ENCODE measurements around the gene GNAT2.
A peak's percentile ranks its signal among the peaks of the same experiment; 100 is the strongest.

Gene GNAT2

GRCh38 chr1:109655615-109656519, 36.5 kb upstream of the GNAT2 start, which contains the start of gene GSTM4:
Gene GSTM4, plus strand, starts transcription at chr1:109656099. Its CDS starts 291 bp downstream, at chr1:109656390.
- TF ChIP-seq JUND (IDR thresholded peaks at IDR 0.05; ENCODE audit: low read depth): no peak
- DNase-seq (ENCODE audit: low read depth in 1 of 2, low spot score in 1 of 2): peak; percentile 62 to 72
- in situ Hi-C loops (cut with HindIII; ENCODE audit: low pct_unique_long_range_greater_than_20kb, low sequenced_read_pairs): no loop called here

DNA sequence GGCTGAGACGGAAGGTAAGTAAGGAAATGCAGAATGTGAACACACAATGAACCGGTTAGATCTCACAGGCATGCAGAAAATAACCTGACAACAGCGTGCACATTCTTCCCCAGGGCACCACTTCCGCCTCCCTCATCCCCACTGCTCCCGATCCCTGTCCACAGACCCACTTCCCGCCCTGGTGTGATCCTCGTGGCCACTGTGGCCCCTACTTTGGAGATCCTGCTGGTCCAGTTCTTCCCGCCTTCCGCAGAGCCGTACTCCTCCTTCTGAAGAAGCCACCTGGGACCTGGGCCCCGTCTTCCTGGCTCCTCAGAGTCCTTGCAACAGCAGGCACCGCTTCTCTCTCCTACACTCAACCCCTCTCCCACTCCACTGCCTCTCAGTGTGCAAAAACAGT, 35.1 kb upstream of the GNAT2 start:
- TF ChIP-seq JUND (IDR thresholded peaks at IDR 0.05; ENCODE audit: low read depth): no peak
- in situ Hi-C loops (cut with HindIII; ENCODE audit: low pct_unique_long_range_greater_than_20kb, low sequenced_read_pairs): no loop called here
- DNase-seq (ENCODE audit: low read depth in 1 of 2, low spot score in 1 of 2): no peak

DNA sequence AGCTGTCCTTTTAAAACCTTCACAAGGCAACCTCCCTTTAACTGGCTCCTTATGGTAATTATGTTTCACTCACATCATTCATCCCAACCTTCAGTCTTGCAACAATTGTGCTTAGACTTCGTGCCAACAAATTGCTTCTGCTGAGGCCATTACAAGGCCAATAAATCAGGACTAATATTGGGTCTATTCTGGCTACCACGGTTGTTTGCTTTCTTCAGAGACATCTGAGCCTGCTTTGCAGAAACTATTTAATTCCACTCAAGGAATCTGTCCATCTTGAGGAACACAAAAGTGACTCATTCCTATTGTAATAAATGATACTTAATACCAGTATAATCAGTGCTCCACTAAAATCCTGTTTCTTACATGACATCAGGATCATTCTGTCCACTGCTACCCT, 33.9 kb upstream of the GNAT2 start:
- DNase-seq (ENCODE audit: low read depth in 1 of 2, low spot score in 1 of 2): no peak
- TF ChIP-seq JUND (IDR thresholded peaks at IDR 0.05; ENCODE audit: low read depth): no peak
- in situ Hi-C loops (cut with HindIII; ENCODE audit: low pct_unique_long_range_greater_than_20kb, low sequenced_read_pairs): no loop called here

- in situ Hi-C loops (cut with HindIII; ENCODE audit: low pct_unique_long_range_greater_than_20kb, low sequenced_read_pairs): no loop called here
- DNase-seq (ENCODE audit: low read depth in 1 of 2, low spot score in 1 of 2): no peak
- TF ChIP-seq JUND (IDR thresholded peaks at IDR 0.05; ENCODE audit: low read depth): no peak
Measured at GRCh38 chr1:109652402-109652801, 33.0 kb upstream of the GNAT2 start.

- in situ Hi-C loops (cut with HindIII; ENCODE audit: low pct_unique_long_range_greater_than_20kb, low sequenced_read_pairs): no loop called here
- no peak for TF ChIP-seq JUND (IDR thresholded peaks at IDR 0.05; ENCODE audit: low read depth)
- DNase-seq (ENCODE audit: low read depth in 1 of 2, low spot score in 1 of 2): no peak
Measured at GRCh38 chr1:109650609-109651008, 31.2 kb upstream of the GNAT2 start.

- TF ChIP-seq JUND (IDR thresholded peaks at IDR 0.05; ENCODE audit: low read depth): no peak
- in situ Hi-C loops (cut with HindIII; ENCODE audit: low pct_unique_long_range_greater_than_20kb, low sequenced_read_pairs): no loop called here
- peak in 1 of 2 experiments; percentile 35 for DNase-seq (ENCODE audit: low read depth in 1 of 2, low spot score in 1 of 2)
Measured at GRCh38 chr1:109649491-109649914, 30.1 kb upstream of the GNAT2 start.

DNA sequence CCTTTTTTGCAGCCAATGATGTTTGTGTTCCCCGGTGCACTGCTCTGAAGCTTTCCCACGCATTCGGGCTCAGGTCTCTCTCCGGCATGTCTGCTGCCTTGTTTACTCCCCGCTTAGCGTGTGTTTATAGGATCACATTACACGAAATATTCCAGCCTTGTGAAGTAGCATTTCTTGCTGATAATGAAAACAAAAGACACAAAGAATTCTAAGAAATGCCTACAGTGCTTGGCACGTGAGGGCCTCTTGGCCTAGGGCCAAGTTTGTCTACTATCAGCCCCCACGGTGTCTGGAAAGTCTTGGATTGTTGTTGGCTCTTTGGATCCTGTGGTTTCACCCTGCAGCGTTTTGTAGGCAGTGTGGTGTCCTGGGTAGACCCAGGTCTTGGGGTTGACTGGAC, 25.3 kb upstream of the GNAT2 start:
- no peak for TF ChIP-seq JUND (IDR thresholded peaks at IDR 0.05; ENCODE audit: low read depth)
- DNase-seq (ENCODE audit: low read depth in 1 of 2, low spot score in 1 of 2): no peak
- in situ Hi-C loops (cut with HindIII; ENCODE audit: low pct_unique_long_range_greater_than_20kb, low sequenced_read_pairs): no loop called here

GRCh38 chr1:109643385-109644230, 24.2 kb upstream of the GNAT2 start:
- in situ Hi-C loops (cut with HindIII; ENCODE audit: low pct_unique_long_range_greater_than_20kb, low sequenced_read_pairs): no loop called here
- peak in 1 of 2 experiments; percentile 77 for DNase-seq (ENCODE audit: low read depth in 1 of 2, low spot score in 1 of 2)
- no peak for TF ChIP-seq JUND (IDR thresholded peaks at IDR 0.05; ENCODE audit: low read depth)

DNA sequence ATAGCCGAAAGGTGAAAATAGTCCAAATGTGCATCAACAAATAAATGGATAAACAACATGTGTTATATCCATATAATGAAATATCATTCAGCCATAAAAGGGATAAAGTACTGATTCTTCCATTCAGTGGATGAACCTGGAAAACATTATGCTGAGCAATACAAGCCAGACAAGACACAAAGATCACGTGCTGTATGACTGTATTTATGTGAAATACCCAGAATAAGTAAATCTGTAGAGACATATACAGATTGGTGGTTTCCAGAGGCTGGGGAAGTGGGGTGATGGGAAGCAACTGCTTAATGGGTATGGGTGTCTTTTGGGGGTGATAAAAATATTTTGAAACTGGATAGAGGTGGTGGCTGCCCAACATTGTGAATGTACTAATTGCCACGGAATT, 23.2 kb upstream of the GNAT2 start:
- DNase-seq (ENCODE audit: low read depth in 1 of 2, low spot score in 1 of 2): no peak
- in situ Hi-C loops (cut with HindIII; ENCODE audit: low pct_unique_long_range_greater_than_20kb, low sequenced_read_pairs): no loop called here
- no peak for TF ChIP-seq JUND (IDR thresholded peaks at IDR 0.05; ENCODE audit: low read depth)

- TF ChIP-seq JUND (IDR thresholded peaks at IDR 0.05; ENCODE audit: low read depth): no peak
- DNase-seq (ENCODE audit: low read depth in 1 of 2, low spot score in 1 of 2): no peak
- in situ Hi-C loops (cut with HindIII; ENCODE audit: low pct_unique_long_range_greater_than_20kb, low sequenced_read_pairs): no loop called here
Measured at GRCh38 chr1:109641861-109642260, 22.4 kb upstream of the GNAT2 start.

GRCh38 chr1:109641078-109641740, 21.8 kb upstream of the GNAT2 start:
- no peak for DNase-seq (ENCODE audit: low read depth in 1 of 2, low spot score in 1 of 2)
- in situ Hi-C loops (cut with HindIII; ENCODE audit: low pct_unique_long_range_greater_than_20kb, low sequenced_read_pairs): no loop called here
- no peak for TF ChIP-seq JUND (IDR thresholded peaks at IDR 0.05; ENCODE audit: low read depth)

GRCh38 chr1:109640285-109640865, 21.0 kb upstream of the GNAT2 start:
- TF ChIP-seq JUND (IDR thresholded peaks at IDR 0.05; ENCODE audit: low read depth): no peak
- peak in 1 of 2 experiments; percentile 73 for DNase-seq (ENCODE audit: low read depth in 1 of 2, low spot score in 1 of 2)
- in situ Hi-C loops (cut with HindIII; ENCODE audit: low pct_unique_long_range_greater_than_20kb, low sequenced_read_pairs): no loop called here

Data from T47D (cell line).